ENCODE data around the gene BNIP3.

The BNIP3 gene

GRCh38 chr10:131971591-131971990 lies 10.1 kb downstream of the BNIP3 start:
- no peak for TF ChIP-seq KLF1 (tag by site-specific recombination; IDR thresholded peaks at IDR 0.05)
- no peak for TF ChIP-seq ZNF585B (tag by site-specific recombination; IDR thresholded peaks at IDR 0.05)
- no peak for TF ChIP-seq ZNF362 (tag by site-specific recombination; IDR thresholded peaks at IDR 0.05)
- TF ChIP-seq ZBTB26 (tag by site-specific recombination; optimal IDR thresholded peaks at IDR 0.05), result no peak
- no peak for TF ChIP-seq GFI1B (tag by site-specific recombination; IDR thresholded peaks at IDR 0.05)
- no peak for TF ChIP-seq YY2 (tag by site-specific recombination; IDR thresholded peaks at IDR 0.05)
- TF ChIP-seq RBAK (tag by site-specific recombination; IDR thresholded peaks at IDR 0.05), result no peak
- TF ChIP-seq GLIS2 (tag by site-specific recombination; IDR thresholded peaks at IDR 0.05), result no peak
- CTCF ChIA-PET, result interaction anchor here (1.6 kb wide), 1 partner anchor 52 kb away, joined by 6 read pairs; no protein-coding TSS in a partner anchor
- no peak overlapping the region for H3K4me3 ChIP-seq (ENCODE audit: low read depth, low read length)
- no peak overlapping the region for H3K27ac ChIP-seq (ENCODE audit: extremely low read depth, low read depth, low read length)
- peaks cover 8 to 42% of the 10 kb centered on the region in 2 experiments; a peak in 2 of 3 replicates for H3K36me3 ChIP-seq (ENCODE audit: control insufficient read depth in 2 of 2, insufficient read depth in 1 of 2, low read length in 2 of 2)
- no peaks in the 10 kb centered on the region for H3K9me3 ChIP-seq (ENCODE audit: control insufficient read depth, insufficient read depth, low read depth, low read length)
- POLR2A ChIA-PET, result no interaction called here
- H3K4me1 ChIP-seq (ENCODE audit: control insufficient read depth, insufficient read depth, low read length), result peaks cover 6% of the 10 kb centered on the region; the same call in 1 of the 2 replicates

- no peak overlapping the region for H3K27ac ChIP-seq (ENCODE audit: extremely low read depth, low read depth, low read length)
- ChIA-PET CTCF (interaction anchor here (1.6 kb wide), 1 partner anchor 52 kb away, joined by 6 read pairs; no protein-coding TSS in a partner anchor), POLR2A (no interaction called here)
- no peaks in the 10 kb centered on the region for H3K9me3 ChIP-seq (ENCODE audit: control insufficient read depth, insufficient read depth, low read depth, low read length)
- H3K4me1 ChIP-seq (ENCODE audit: control insufficient read depth, insufficient read depth, low read length), result peaks cover 6% of the 10 kb centered on the region; the same call in 1 of the 2 replicates
- peaks cover 11 to 45% of the 10 kb centered on the region in 2 experiments; a peak in 2 of 3 replicates for H3K36me3 ChIP-seq (ENCODE audit: control insufficient read depth in 2 of 2, insufficient read depth in 1 of 2, low read length in 2 of 2)
- TF ChIP-seq ZNF585B (tag by site-specific recombination; IDR thresholded peaks at IDR 0.05) (no peak), ZNF580 (tag by site-specific recombination; IDR thresholded peaks at IDR 0.05) (no peak), YY2 (tag by site-specific recombination; IDR thresholded peaks at IDR 0.05) (no peak), ZNF157 (tag by site-specific recombination; IDR thresholded peaks at IDR 0.05) (no peak), ZNF664 (tag by site-specific recombination; IDR thresholded peaks at IDR 0.05) (no peak), ZBTB1 (tag by site-specific recombination; IDR thresholded peaks at IDR 0.05) (no peak), ZNF747 (tag by site-specific recombination; IDR thresholded peaks at IDR 0.05) (no peak), ZNF37A (tag by site-specific recombination; IDR thresholded peaks at IDR 0.05) (no peak), ZNF416 (tag by site-specific recombination; IDR thresholded peaks at IDR 0.05) (no peak), ZNF501 (tag by site-specific recombination; IDR thresholded peaks at IDR 0.05) (no peak), ZSCAN23 (tag by site-specific recombination; IDR thresholded peaks at IDR 0.05) (no peak), ZNF19 (tag by site-specific recombination; IDR thresholded peaks at IDR 0.05; ENCODE audit: low read depth) (no peak), ZBTB17 (tag by site-specific recombination; IDR thresholded peaks at IDR 0.05) (no peak), KLF16 (tag by site-specific recombination; IDR thresholded peaks at IDR 0.05) (no peak), ZNF488 (tag by site-specific recombination; IDR thresholded peaks at IDR 0.05) (no peak), PRDM2 (tag by site-specific recombination; IDR thresholded peaks at IDR 0.05; ENCODE audit: borderline replicate concordance) (no peak), ZNF398 (tag by site-specific recombination; IDR thresholded peaks at IDR 0.05) (no peak), REPIN1 (tag by site-specific recombination; IDR thresholded peaks at IDR 0.05; ENCODE audit: low read depth) (no peak), ZSCAN16 (tag by site-specific recombination; IDR thresholded peaks at IDR 0.05) (no peak), ZNF792 (tag by site-specific recombination; IDR thresholded peaks at IDR 0.05) (no peak)
- H3K4me3 ChIP-seq (ENCODE audit: low read depth, low read length), result no peak overlapping the region
These were observed 10.8 kb downstream of the BNIP3 start for GRCh38 chr10:131970946-131971345.

Data from HEK293 (cell line).